GM12878 (cell line): ENCODE measurements around the gene SUPT4H1. TPM values are rescaled to one million over a fixed set of nuclear protein-coding genes. Genes with fewer than 3 reads are reported as not detected.

Experiments
- BACH1 ChIP-seq: fragments of 450-650 bp; IDR thresholded peaks from 2 replicates; pipeline ENCODE4 v1.6.1; 2017; ENCODE audit warnings: mild to moderate bottlenecking, borderline replicate concordance
- CREM ChIP-seq: IDR thresholded peaks from 2 replicates; pipeline ENCODE4 v1.6.1; 2014; ENCODE audit warnings: antibody characterized with exemption, low read depth
- E2F4 ChIP-seq: IDR thresholded peaks from 2 replicates; pipeline ENCODE4 v1.6.1; 2012; ENCODE audit warnings: low read depth, low read length, improper control_type of control experiment
- EED ChIP-seq: sonication (generic); IDR thresholded peaks from 2 replicates; pipeline ENCODE4 v1.6.1; 2016; ENCODE audit warnings: antibody characterized with exemption, low read depth
- ESRRA ChIP-seq: IDR thresholded peaks from 2 replicates; pipeline ENCODE4 v1.6.1; 2012; ENCODE audit warnings: mild to moderate bottlenecking, low read length, improper control_type of control experiment
- MAX ChIP-seq: IDR thresholded peaks from 2 replicates; pipeline ENCODE4 v1.6.1; 2012; ENCODE audit warnings: low read depth, low read length, improper control_type of control experiment
- MXI1 ChIP-seq: fragments of 150-350 bp; IDR thresholded peaks from 2 replicates; pipeline ENCODE4 v1.6.1; 2011; ENCODE audit warnings: low read depth, mild to moderate bottlenecking, inconsistent platforms, low read length, improper control_type of control experiment
- MYB ChIP-seq: fragments of 150-350 bp; IDR thresholded peaks from 2 replicates; pipeline ENCODE4 v1.6.1; 2014; ENCODE audit warnings: mild to moderate bottlenecking, low read depth, low read length, borderline replicate concordance
- NFYB ChIP-seq: IDR thresholded peaks from 2 replicates; pipeline ENCODE4 v1.6.1; 2011; ENCODE audit warnings: low read depth, mild to moderate bottlenecking, low read length, improper control_type of control experiment, moderate library complexity; ENCODE audit not compliant: insufficient read depth
- NKRF ChIP-seq: fragments of 450-650 bp; conservative IDR thresholded peaks from 2 replicates; pipeline ENCODE4 v1.6.1; 2017; ENCODE audit warnings: mild to moderate bottlenecking, moderate library complexity
- PAX8 ChIP-seq: fragments of 450-650 bp; IDR thresholded peaks from 2 replicates; pipeline ENCODE4 v1.6.1; 2017; ENCODE audit warnings: mild to moderate bottlenecking, moderate library complexity
- POLR2AphosphoS5 ChIP-seq: IDR thresholded peaks from 2 replicates; pipeline ENCODE4 v1.6.1; 2011; ENCODE audit warnings: mild to moderate bottlenecking, low read length, inconsistent platforms
- POU2F2 ChIP-seq: IDR thresholded peaks from 3 replicates; pipeline ENCODE4 v1.6.1; 2011; ENCODE audit warnings: low read depth, mild to moderate bottlenecking, low read length, borderline replicate concordance
- RAD21 ChIP-seq: IDR thresholded peaks from 2 replicates; pipeline ENCODE4 v1.6.1; 2011; ENCODE audit warnings: mild to moderate bottlenecking, low read depth, low read length, moderate library complexity; ENCODE audit not compliant: insufficient read depth
- TCF7 ChIP-seq: IDR thresholded peaks from 2 replicates; pipeline ENCODE4 v1.6.1; 2014; ENCODE audit warnings: antibody characterized with exemption, borderline replicate concordance
- WRNIP1 ChIP-seq: IDR thresholded peaks from 2 replicates; pipeline ENCODE4 v1.6.1; 2011; ENCODE audit warnings: low read depth, low read length, improper control_type of control experiment, borderline replicate concordance
- ZBTB4 ChIP-seq: fragments of 450-650 bp; formaldehyde crosslinking; IDR thresholded peaks from 2 replicates; pipeline ENCODE4 v1.4.0; 2022; ENCODE audit warnings: mild to moderate bottlenecking, moderate library complexity
- ZNF592 ChIP-seq: fragments of 450-650 bp; IDR thresholded peaks from 2 replicates; pipeline ENCODE4 v1.6.1; 2017; ENCODE audit warnings: mild to moderate bottlenecking, moderate library complexity
- polyA plus RNA-seq, 11 experiments: library from polyadenylated mRNA; depleted of rRNA in 4 of 11; unstranded in 6 of 11; stranded (reverse) in 5 of 11; fragments of >200 nt; fragmentation: Nextera tagmentation in 4 of 11; fragmentation: Illumina TruSeq in 1 of 11; extraction: Ambion mirVana in 4 of 11; extraction: Trizol in 1 of 11; gene quantifications; 1 replicate in 1 of 11; 2 replicates in 10 of 11; pipeline versions ENCODE4 v1.2.1 to v1.2.3, GENCODE V29; 2011 to 2016; ENCODE audit warnings: inconsistent platforms in 2 of 11, missing spikeins in 2 of 11, low read depth in 1 of 11
- total RNA-seq, 4 experiments: library from RNA; depleted of rRNA in 3 of 4; stranded (reverse); fragments of >200 nt in 3 of 4; fragmentation: Illumina TruSeq in 1 of 4; extraction: Trizol in 1 of 4; gene quantifications; 2 replicates each; pipeline versions ENCODE4 v1.2.1 to v1.2.3, GENCODE V29; 2013 to 2021

SUPT4H1 gene
- total and polyA plus RNA-seq, 10 of the 15 experiments (the other 5 are each of a cell fraction or from before 2014, with no cell fraction given): 83.8 to 293 (median 128) TPM

GRCh38 chr17:58328195-58329034 lies 23.6 kb downstream of the SUPT4H1 start, which contains the start of gene TSPOAP1 (continued):
- TF ChIP-seq WRNIP1 (no peak), NFYB (peak; percentile 61; the same call in 1 of the 2 replicates), EED (no peak; the same call in 1 of the 2 replicates), PAX8 (no peak), ZBTB4 (CRISPR knock-in tag) (peak; percentile 4; the same call in 1 of the 2 replicates), BACH1 (peak; percentile 87), ZNF592 (no peak), MAX (peak; percentile 65; the same call in 1 of the 2 replicates), E2F4 (no peak), MYB (peak; percentile 71), NKRF (peak; percentile 14; the same call in 1 of the 2 replicates), TCF7 (no peak), CREM (peak; percentile 67), ESRRA (0 out of 2 replicates have a peak, but pooled peaks have one; percentile 32), POU2F2 (peak; percentile 94), MXI1 (peak; percentile 86; the same call in 1 of the 2 replicates), POLR2AphosphoS5 (peak; percentile 93), RAD21 (0 out of 2 replicates have a peak, but pooled peaks have one; percentile 8)
